ENCODE data around the gene MRPS12. TPM values are rescaled to one million over a fixed set of nuclear protein-coding genes. Genes with fewer than 3 reads are reported as not detected.

MRPS12 gene
- total RNA-seq, 4 donors from 2014 or later, result 18.0 to 33.2 (median 27.3) TPM

GRCh38 chr19:38952395-38953165 is 21.8 kb downstream of the MRPS12 start:
- H3K36me3 ChIP-seq, result peaks cover 0 to 29% (median 6%) of the 10 kb centered on the region in 4 donors
- H3K27me3 ChIP-seq, result no peaks in the 10 kb centered on the region
- no peak for TF ChIP-seq EP300 (IDR thresholded peaks at IDR 0.05)
- TF ChIP-seq POLR2AphosphoS5 (IDR thresholded peaks at IDR 0.05), result no peak
- TF ChIP-seq POLR2A (IDR thresholded peaks at IDR 0.05; ENCODE audit: low read depth), result no peak
- TF ChIP-seq, protein P1, sequence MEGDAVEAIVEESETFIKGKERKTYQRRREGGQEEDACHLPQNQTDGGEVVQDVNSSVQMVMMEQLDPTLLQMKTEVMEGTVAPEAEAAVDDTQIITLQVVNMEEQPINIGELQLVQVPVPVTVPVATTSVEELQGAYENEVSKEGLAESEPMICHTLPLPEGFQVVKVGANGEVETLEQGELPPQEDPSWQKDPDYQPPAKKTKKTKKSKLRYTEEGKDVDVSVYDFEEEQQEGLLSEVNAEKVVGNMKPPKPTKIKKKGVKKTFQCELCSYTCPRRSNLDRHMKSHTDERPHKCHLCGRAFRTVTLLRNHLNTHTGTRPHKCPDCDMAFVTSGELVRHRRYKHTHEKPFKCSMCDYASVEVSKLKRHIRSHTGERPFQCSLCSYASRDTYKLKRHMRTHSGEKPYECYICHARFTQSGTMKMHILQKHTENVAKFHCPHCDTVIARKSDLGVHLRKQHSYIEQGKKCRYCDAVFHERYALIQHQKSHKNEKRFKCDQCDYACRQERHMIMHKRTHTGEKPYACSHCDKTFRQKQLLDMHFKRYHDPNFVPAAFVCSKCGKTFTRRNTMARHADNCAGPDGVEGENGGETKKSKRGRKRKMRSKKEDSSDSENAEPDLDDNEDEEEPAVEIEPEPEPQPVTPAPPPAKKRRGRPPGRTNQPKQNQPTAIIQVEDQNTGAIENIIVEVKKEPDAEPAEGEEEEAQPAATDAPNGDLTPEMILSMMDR (IDR thresholded peaks at IDR 0.05), result no peak
- 85% methylated on average over 13 of the region's 13 CpGs for WGBS
- intact Hi-C loops (cut with DNase I), result no loop called here
- H3K9me3 ChIP-seq, result no peaks in the 10 kb centered on the region
- no peak overlapping the region for H3K4me3 ChIP-seq
- no peak overlapping the region for H3K27ac ChIP-seq (replicated peaks in 1 of 4)
- no peak for DNase-seq (ENCODE audit: extremely low spot score)
- H3K4me1 ChIP-seq, result peaks cover 11 to 13% (median 12%) of the 10 kb centered on the region in 4 donors

DNA sequence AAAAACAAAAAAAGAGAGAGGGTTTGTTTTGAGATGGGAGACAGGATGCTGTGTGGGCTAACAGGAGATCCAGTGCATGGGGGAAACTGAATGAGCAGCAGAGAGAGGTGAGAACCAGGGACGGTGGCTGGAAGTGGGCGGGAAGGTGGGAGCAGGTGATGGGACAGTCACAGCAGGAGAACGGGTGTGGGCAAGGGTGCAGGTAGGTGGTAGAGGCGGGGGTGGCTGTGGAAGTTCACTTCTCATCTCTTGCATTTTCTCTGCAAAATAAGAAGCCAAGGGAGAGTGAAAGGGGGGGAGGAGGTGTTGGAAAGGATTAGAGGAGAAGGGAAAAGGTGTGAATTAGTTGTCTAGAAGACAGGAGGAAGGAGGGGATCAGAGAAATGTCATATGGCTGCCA is 22.9 kb downstream of the MRPS12 start:
- Histone ChIP-seq H3K27me3 (no peaks in the 10 kb centered on the region), H3K36me3 (peaks cover 0 to 31% (median 7%) of the 10 kb centered on the region in 4 donors), H3K9me3 (no peaks in the 10 kb centered on the region), H3K27ac (replicated peaks in 1 of 4) (no peak overlapping the region), H3K4me1 (peaks cover 11 to 13% (median 12%) of the 10 kb centered on the region in 4 donors), H3K4me3 (no peak overlapping the region)
- DNase-seq (ENCODE audit: extremely low spot score), result no peak
- TF ChIP-seq, protein P1 (IDR thresholded peaks at IDR 0.05), result no peak
- TF ChIP-seq POLR2AphosphoS5 (IDR thresholded peaks at IDR 0.05), result no peak
- TF ChIP-seq POLR2A (IDR thresholded peaks at IDR 0.05; ENCODE audit: low read depth), result no peak
- TF ChIP-seq EP300 (IDR thresholded peaks at IDR 0.05), result no peak
- 76% methylated on average over 4 of the region's 4 CpGs for WGBS
- intact Hi-C loops (cut with DNase I), result no loop called here

DNA sequence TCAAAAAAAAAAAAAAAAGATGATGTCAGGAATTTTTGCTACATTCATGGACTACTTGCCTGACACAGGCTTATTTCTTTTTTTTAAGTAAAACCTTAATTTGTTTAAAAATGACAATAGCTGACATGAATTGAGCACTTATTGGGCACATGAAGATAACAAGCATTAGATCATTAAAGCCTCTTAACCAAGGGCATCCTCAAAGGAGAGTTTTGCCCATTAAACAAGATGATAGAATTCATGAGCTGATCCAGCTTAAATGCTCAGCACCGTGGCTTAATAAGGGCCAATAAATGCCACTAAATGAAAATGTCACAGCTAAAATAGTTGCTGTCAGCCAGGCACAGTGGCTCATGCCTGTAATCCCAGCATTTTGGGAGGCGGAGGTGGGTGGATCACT is 25.5 kb downstream of the MRPS12 start:
- DNase-seq (ENCODE audit: extremely low spot score), result no peak
- H3K4me1 ChIP-seq, result no peaks in the 10 kb centered on the region
- TF ChIP-seq, protein P1 (IDR thresholded peaks at IDR 0.05), result no peak
- TF ChIP-seq POLR2AphosphoS5 (IDR thresholded peaks at IDR 0.05) (no peak), EP300 (IDR thresholded peaks at IDR 0.05) (no peak), POLR2A (IDR thresholded peaks at IDR 0.05; ENCODE audit: low read depth) (no peak)
- H3K4me3 ChIP-seq, result no peak overlapping the region
- H3K9me3 ChIP-seq, result no peaks in the 10 kb centered on the region
- WGBS, result 79% methylated on average over 2 of the region's 2 CpGs
- H3K36me3 ChIP-seq, result peaks cover 0 to 31% (median 7%) of the 10 kb centered on the region in 4 donors
- intact Hi-C loops (cut with DNase I), result no loop called here
- H3K27me3 ChIP-seq, result no peaks in the 10 kb centered on the region
- no peak overlapping the region for H3K27ac ChIP-seq (replicated peaks in 1 of 4)

GRCh38 chr19:38958301-38958700 is 27.6 kb downstream of the MRPS12 start:
- H3K36me3 ChIP-seq, result peaks cover 0 to 18% (median 5%) of the 10 kb centered on the region in 4 donors
- TF ChIP-seq POLR2A (IDR thresholded peaks at IDR 0.05; ENCODE audit: low read depth), result no peak
- no peak for TF ChIP-seq EP300 (IDR thresholded peaks at IDR 0.05)
- TF ChIP-seq, protein P1 (IDR thresholded peaks at IDR 0.05), result no peak
- TF ChIP-seq POLR2AphosphoS5 (IDR thresholded peaks at IDR 0.05), result no peak
- H3K4me1 ChIP-seq, result peaks cover 0 to 11% (median 10%) of the 10 kb centered on the region in 4 donors
- no peak overlapping the region for H3K4me3 ChIP-seq
- WGBS, result 94% methylated on average over 2 of the region's 2 CpGs
- no peaks in the 10 kb centered on the region for H3K27me3 ChIP-seq
- no peaks in the 10 kb centered on the region for H3K9me3 ChIP-seq
- no peak overlapping the region for H3K27ac ChIP-seq (replicated peaks in 1 of 4)
- DNase-seq (ENCODE audit: extremely low spot score), result no peak
- intact Hi-C loops (cut with DNase I), result no loop called here
